Fibroblast of villous mesenchyme (primary cell): Measurements from ENCODE around the gene WHAMM. TPM values are rescaled to one million over a fixed set of nuclear protein-coding genes. Genes with fewer than 3 reads are reported as not detected.

Experiments
- DNase-seq: peaks from one replicate; pipeline ENCODE4 v3.0.0-alpha.2; 2010; ENCODE audit warnings: low read depth
- H3K4me3 ChIP-seq: 2 replicates; pipeline ENCODE4 v1.5.1; 2011; ENCODE audit warnings: low read depth, mild to moderate bottlenecking, low read length
- CTCF ChIP-seq: IDR thresholded peaks from 2 replicates; pipeline ENCODE4 v1.5.1; 2012; ENCODE audit warnings: low read depth, mild to moderate bottlenecking, low read length; ENCODE audit not compliant: insufficient read depth
- total RNA-seq: library from RNA; depleted of rRNA; stranded (reverse); fragments of >200 nt; gene quantifications from 2 replicates; pipeline ENCODE4 v1.2.3, GENCODE V29; 2012

WHAMM gene
- total RNA-seq, 1 donor: 7.8 TPM

GRCh38 chr15:82870727-82871320 lies 61.4 kb downstream of the WHAMM start:
- DNase-seq: no peak
- no peak for TF ChIP-seq CTCF
- no peak overlapping the region for H3K4me3 ChIP-seq

GRCh38 chr15:82871358-82871757 lies 61.9 kb downstream of the WHAMM start:
- no peak for DNase-seq
- H3K4me3 ChIP-seq: no peak overlapping the region
- TF ChIP-seq CTCF: no peak

DNA sequence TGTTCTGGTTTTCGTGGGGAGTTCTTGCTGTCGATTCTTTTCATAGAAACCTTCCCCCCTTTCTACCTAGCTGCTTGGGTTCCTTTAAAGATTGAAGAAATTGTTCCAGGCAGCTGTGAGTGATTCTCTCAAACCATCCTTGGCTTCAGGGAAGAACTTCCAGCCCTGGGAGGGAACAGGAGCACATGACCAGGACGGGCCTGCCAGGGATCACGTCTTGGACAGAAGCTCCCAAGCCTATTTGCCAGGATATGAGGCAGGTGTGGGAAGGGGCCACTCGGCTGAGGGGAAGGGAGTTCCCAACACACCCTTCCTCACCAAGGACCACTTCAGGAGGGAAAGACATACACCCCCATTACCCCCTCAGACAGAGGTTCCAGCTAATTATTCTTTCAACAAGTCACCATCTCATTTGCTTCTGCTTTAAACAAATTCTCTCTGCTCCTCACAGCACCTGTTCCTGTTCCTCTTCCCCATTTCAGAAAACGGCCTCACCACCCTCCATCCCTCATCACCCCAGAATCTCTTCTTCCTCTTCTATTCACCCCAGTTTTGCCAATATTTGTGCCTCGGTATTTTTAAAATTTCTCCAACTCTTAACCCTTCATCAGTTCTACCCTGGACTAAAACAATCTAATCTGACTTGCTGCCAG lies 62.5 kb downstream of the WHAMM start:
- DNase-seq: no peak
- TF ChIP-seq CTCF: no peak
- H3K4me3 ChIP-seq: no peak overlapping the region

DNA sequence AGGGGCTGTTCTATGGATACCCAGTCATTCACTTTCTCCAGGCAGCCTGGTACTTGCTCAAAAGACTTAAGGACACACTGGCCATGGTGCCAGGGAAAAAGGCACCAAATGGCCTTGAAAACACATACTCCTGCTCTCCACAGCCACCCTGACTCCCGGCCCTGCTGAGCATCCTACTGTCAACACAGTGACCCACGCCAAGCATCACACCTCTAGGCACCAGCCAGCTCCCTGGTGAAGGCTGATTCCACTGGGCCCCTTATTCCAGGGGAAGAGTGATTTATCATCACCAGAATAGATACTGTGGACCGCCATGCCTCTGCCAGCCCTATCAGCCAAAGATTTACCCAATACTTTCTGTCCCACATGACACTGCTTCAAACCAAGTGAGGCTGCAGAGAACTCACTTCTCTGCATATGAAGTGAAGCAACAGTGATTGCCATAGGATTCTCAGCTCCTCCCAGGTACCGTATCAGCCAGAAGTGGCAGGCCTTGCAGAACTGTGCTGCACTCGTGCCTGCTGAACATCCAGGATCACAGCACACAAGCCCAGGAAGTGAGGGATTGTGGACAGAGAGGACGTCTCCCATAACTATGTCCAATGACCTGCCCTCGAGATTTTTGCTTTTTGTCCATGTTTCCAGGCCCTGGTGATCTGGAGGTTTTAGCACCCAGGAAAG lies 63.7 kb downstream of the WHAMM start:
- TF ChIP-seq CTCF: no peak
- no peak for DNase-seq
- H3K4me3 ChIP-seq: no peak overlapping the region

DNA sequence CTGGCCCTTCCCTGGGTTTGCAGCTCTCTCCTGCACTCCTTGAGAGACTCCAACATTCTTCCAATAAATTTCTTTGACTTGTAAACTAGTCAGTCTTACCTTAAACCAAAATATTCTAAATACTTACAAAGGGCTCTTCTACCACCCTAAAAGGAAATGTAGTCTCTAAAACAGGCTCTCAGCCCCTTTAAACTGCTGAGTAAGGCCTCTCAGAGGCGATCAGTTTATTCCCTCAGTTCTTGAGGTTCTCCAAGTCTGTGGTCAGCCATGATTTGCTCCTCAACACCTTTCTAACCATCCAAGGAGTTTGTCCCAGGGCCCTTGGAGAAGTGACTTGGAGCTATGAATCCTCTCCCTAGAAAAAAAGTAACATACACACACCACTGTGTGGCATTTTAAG lies 64.8 kb downstream of the WHAMM start:
- TF ChIP-seq CTCF: no peak
- no peak overlapping the region for H3K4me3 ChIP-seq
- no peak for DNase-seq

- no peak for DNase-seq
- no peak for TF ChIP-seq CTCF
- H3K4me3 ChIP-seq: no peak overlapping the region
Measured at GRCh38 chr15:82874961-82875360, 65.5 kb downstream of the WHAMM start.
